ENCODE results near the gene CHST11.

DNA sequence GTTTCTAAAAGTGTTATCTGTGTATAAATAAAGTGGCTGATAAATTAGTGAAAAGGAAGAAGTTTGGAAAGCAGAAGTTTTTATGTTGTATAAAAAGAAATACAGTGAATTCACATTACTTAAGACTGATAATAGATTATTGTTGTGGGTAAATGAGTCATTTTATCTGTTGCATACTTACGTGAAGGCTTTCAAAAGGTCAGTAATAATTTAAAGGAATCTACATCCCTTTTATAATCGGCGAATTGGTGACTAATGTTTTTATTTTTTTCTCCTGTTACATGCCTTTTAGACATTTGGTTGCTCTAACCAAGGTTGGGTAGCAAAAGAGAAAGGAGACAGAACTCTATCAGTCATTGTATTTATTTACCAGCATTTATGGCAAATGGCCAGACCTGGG lies 345.5 kb downstream of the CHST11 start:
- no peak for TF ChIP-seq POLR2A (IDR thresholded peaks at IDR 0.05)
- TF ChIP-seq, protein P1, sequence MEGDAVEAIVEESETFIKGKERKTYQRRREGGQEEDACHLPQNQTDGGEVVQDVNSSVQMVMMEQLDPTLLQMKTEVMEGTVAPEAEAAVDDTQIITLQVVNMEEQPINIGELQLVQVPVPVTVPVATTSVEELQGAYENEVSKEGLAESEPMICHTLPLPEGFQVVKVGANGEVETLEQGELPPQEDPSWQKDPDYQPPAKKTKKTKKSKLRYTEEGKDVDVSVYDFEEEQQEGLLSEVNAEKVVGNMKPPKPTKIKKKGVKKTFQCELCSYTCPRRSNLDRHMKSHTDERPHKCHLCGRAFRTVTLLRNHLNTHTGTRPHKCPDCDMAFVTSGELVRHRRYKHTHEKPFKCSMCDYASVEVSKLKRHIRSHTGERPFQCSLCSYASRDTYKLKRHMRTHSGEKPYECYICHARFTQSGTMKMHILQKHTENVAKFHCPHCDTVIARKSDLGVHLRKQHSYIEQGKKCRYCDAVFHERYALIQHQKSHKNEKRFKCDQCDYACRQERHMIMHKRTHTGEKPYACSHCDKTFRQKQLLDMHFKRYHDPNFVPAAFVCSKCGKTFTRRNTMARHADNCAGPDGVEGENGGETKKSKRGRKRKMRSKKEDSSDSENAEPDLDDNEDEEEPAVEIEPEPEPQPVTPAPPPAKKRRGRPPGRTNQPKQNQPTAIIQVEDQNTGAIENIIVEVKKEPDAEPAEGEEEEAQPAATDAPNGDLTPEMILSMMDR (IDR thresholded peaks at IDR 0.05): no peak

Data from sigmoid colon (tissue), 3 donors.